Stimulated activated CD4-positive, alpha-beta T cell treated with anti-CD3 and anti-CD28 coated beads, Interleukin-15, amount 100 ng/mL, for 24 hours (primary cell): ENCODE results near the gene DPCD.
A peak's percentile ranks its signal among the peaks of the same experiment; 100 is the strongest.

Source experiments
- DNase-seq: peaks from one replicate; pipeline ENCODE4 v3.0.0-alpha.2; 2020

Gene DPCD

GRCh38 chr10:101587725-101588653 lies at the start of gene DPCD, which contains the start of gene POLL:
Gene DPCD (plus strand): TSS chr10:101588321. CDS start chr10:101588337, 16 bp downstream.
Gene POLL (minus strand): TSS chr10:101588257. CDS start chr10:101587360, 897 bp downstream.
- peak; percentile 97 for DNase-seq

- no peak for DNase-seq
Measured at GRCh38 chr10:101538446-101538845, 49.7 kb upstream of the DPCD start.

DNA sequence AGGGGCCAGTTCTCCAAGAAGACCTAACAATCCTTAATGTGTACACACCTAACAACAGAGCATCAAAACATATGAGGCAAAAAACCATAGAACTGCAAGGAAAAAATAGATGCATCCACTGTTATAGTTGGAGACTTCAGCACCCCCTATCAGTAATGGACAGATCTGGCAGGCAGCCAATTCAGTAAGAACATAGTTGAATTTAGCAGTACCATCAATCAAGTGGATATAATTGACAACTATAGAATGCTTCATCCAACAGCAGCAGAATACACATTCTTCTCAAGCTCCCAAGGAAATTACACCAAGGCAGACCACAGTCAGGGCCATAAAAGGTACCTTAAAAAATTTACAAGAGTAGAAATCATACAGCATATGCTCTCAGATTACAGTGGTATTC lies 42.2 kb upstream of the DPCD start:
- DNase-seq, result no peak

DNA sequence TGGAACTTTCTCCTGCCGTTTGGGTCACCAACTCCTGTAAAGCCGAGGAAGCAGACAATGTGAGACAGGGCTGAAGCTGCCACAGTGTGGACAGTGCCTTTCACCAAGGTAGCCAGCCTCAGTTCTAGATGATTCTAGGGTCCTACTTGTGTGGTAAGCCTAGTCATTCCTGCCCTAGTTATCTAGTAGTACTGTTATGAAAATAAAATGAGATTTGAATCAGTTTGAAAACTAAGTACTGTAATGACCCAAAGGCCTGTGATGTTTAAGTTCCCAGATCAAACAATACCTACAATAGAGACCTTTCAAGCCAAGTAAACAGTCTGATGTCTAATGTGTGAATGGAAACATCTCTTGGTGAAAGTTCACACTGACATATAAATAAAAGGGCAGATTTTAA lies 37.2 kb upstream of the DPCD start:
- no peak for DNase-seq

DNA sequence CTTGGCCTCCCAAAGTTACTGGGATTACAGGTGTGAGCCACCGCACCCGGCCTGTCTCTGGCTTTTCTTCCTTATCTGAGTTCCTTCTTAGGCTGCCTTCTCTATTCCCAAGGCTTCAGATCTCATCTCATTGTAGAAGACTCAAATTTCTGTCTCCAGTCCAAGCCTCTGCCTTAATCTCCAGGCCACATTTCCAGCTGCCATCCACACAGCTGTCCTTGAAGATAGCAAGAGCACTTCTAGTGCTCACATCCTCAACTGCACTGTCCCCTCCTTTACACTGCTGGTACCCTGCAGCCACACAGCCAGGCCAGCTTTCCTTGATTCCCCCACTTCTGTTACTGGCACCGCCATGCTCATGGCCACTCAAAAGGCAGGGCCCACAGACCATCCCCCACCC lies 35.7 kb upstream of the DPCD start:
- no peak for DNase-seq

GRCh38 chr10:101557541-101557940 lies 30.6 kb upstream of the DPCD start:
- DNase-seq, result no peak

DNA sequence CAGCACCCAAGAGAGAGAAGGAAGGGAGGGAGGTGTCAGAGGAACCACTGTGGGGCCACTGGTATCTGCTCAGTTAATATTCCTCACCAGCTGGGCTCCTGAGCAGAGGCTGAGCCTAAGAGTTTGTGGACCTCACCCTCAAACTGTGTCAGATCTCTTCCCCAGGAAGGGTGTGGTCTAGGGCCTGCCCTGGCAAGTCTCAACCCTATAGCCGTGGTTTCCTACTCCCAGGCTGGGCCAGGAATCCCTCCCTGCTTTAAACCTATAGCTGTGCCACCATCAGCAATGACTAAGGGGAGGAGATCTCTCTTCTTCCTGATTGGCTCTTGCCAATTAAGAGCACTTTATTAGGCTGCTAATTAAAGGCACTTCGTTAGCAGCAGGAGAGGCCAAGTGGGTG lies 29.9 kb upstream of the DPCD start:
- DNase-seq, result no peak

- no peak for DNase-seq
Measured at GRCh38 chr10:101558671-101559595, 29.2 kb upstream of the DPCD start.

- no peak for DNase-seq
Measured at GRCh38 chr10:101559596-101560297, 28.4 kb upstream of the DPCD start.

DNA sequence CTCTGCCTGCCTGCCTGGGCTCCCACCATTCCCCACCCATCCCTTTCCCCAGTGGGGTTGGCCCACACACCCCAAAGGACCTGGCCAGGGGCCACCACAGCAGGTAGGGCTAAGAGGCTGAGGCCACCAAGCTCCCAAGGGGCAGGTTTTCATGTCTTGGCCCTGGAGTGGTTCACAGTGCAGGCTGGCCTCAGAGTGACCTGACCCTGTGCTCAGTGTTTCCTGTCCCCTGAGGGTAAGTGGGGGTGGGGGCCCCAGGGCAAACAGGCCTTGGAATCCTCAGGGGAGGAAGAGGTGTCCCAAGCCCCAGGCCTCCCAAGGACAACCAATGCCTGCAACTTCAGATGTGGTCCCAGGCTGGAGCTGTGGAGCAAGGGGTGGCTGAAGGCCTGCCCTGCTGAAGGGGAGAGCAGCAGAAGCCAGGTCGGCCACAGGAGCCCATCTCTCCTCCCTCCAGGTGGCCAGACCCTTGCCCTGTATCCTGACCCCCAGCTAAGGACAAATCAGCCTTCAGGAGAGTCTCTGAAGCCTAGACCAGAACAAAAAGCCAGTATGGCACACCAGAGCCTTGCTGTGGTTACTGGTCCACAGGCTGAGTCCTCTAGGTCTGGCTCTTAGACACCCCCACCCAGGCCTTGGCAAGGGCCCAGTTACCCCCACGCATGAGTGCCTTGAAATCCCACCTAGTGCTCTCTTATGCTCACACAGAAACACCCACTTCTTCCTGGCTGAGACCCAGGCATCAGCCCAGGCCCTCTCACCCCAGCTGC lies 27.6 kb upstream of the DPCD start:
- DNase-seq, result no peak

GRCh38 chr10:101561068-101561915 lies 26.8 kb upstream of the DPCD start:
- no peak for DNase-seq

DNA sequence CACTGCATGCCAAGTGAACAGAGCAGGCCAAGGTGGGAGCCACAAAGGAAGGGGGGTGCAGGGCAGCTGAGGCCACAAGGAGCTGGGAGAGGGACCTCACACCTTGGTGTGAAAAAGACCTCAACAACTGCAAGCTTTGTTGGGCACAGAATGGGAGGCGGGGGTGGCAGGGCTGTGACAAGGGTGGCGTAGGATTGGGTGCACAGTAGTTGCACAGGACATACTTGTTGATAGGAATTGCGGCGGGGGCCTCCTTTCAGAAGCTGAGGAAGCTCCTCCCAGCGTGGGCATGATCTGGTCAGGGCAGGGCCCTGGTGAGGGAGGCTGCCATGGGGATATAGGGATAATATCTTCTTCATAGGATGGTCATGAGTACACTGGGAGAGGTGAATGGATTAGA lies 25.9 kb upstream of the DPCD start:
- no peak for DNase-seq

DNA sequence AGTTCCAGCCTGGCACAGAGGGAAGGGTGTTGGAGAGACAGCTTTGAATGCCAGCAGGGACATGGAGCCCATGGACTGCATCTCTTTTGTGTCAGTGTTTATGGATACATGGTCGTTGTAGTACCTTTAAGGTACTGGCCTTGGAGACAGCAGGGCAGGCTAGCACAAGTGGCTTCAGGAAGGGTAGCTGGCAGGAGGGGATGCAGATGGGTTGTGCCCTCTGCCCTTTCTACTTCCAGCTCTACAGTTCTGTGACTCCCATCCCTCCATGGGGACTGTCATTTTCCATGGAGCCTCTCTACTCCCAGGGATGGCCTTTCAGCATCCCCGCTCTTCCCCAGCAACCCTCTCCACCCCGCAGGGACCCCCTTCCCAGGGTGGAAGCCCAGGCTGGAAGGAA lies 25.1 kb upstream of the DPCD start:
- no peak for DNase-seq

GRCh38 chr10:101563497-101564040 lies 24.6 kb upstream of the DPCD start:
- DNase-seq, result no peak

GRCh38 chr10:101564490-101564991 lies 23.6 kb upstream of the DPCD start:
- DNase-seq, result no peak

DNA sequence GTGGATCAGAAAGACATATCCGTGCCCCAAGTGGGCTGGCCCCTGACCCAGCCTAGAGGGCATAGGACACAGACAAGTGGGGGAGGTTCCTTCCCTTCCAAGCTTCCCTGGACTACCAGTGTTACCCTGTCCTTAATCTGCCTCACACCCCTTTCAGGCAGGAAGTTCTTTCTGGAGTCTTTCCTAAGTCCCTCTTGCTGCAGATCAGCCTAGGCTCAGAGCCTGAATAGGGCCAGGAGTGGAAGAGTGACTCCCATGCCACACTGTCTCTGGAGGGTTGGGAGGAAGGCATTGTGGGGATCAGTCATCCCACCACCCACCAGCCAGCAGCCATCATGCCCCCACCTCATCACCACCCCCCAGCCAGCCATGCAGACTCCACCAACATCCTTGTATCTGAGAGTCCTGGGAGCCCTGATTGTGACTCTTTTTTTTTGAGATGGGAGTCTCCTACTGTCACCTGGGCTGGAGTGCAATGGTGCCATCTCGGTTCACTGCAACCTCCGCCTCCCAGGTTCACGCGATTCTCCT lies 22.7 kb upstream of the DPCD start:
- no peak for DNase-seq

- DNase-seq, result no peak
Measured at GRCh38 chr10:101565936-101566332, 22.2 kb upstream of the DPCD start.

GRCh38 chr10:101566333-101567164 lies 21.6 kb upstream of the DPCD start:
- peak; percentile 29 for DNase-seq
